Neural cell (in vitro differentiated cells): ENCODE measurements around the gene CLNK. TPM values are rescaled to one million over a fixed set of nuclear protein-coding genes. Genes with fewer than 3 reads are reported as not detected.

Experiments
- H2AFZ ChIP-seq: fragments of 200-600, 300-800 bp; sonication (generic), shearing (Covaris generic); 2 replicates; pipeline ENCODE4 v1.6.0; 2014; ENCODE audit warnings: low read depth, mild to moderate bottlenecking, antibody characterized with exemption, low read length, moderate library complexity
- H3F3A ChIP-seq: fragments of 200-600 bp; shearing (Covaris generic); 2 replicates; pipeline ENCODE4 v1.6.1; 2016; ENCODE audit warnings: mild to moderate bottlenecking, moderate library complexity, mixed read lengths, antibody characterized with exemption, low read length; ENCODE audit not compliant: insufficient read depth, poor library complexity, severe bottlenecking
- H3K27ac ChIP-seq: fragments of 200-600, 300-800 bp; sonication (generic), shearing (Covaris generic); 2 replicates; pipeline ENCODE4 v1.5.1; 2014; ENCODE audit warnings: mild to moderate bottlenecking, low read length, moderate library complexity
- H3K27me3 ChIP-seq: fragments of 300-800, 200-600 bp; sonication (generic), shearing (Covaris generic); 2 replicates; pipeline ENCODE4 v1.6.0; 2014; ENCODE audit warnings: mild to moderate bottlenecking, low read depth, low read length, moderate library complexity; ENCODE audit not compliant: insufficient read depth
- H3K36me3 ChIP-seq: fragments of 300-800, 200-600 bp; sonication (generic), shearing (Covaris generic); 2 replicates; pipeline ENCODE4 v1.5.1; 2014; ENCODE audit warnings: mild to moderate bottlenecking, antibody characterized with exemption, low read length, moderate library complexity; ENCODE audit not compliant: insufficient read depth
- H3K4me2 ChIP-seq: fragments of 300-800, 200-600 bp; sonication (generic), shearing (Covaris generic); 2 replicates; pipeline ENCODE4 v1.6.0; 2014; ENCODE audit warnings: mild to moderate bottlenecking, low read length
- H3K4me3 ChIP-seq: fragments of 300-800, 200-600 bp; sonication (generic), shearing (Covaris generic); 2 replicates; pipeline ENCODE4 v1.5.1; 2014; ENCODE audit warnings: mild to moderate bottlenecking, low read length, moderate library complexity
- H3K79me2 ChIP-seq: fragments of 200-600 bp; shearing (Covaris generic); replicated peaks from 2 replicates; pipeline ENCODE4 v1.6.0; 2014; ENCODE audit warnings: mild to moderate bottlenecking, low read length, moderate library complexity; ENCODE audit not compliant: insufficient read depth
- H3K9ac ChIP-seq: fragments of 300-800, 200-600 bp; sonication (generic), shearing (Covaris generic); 2 replicates; pipeline ENCODE4 v1.6.1; 2016; ENCODE audit warnings: mild to moderate bottlenecking, low read length, mixed read lengths
- H3K9me2 ChIP-seq: fragments of 200-600 bp; shearing (Covaris generic); 2 replicates; pipeline ENCODE4 v1.6.1; 2016; ENCODE audit warnings: mild to moderate bottlenecking, low read length, mixed read lengths; ENCODE audit not compliant: insufficient read depth
- H3K9me3 ChIP-seq: fragments of 200-600, 300-800 bp; sonication (generic), shearing (Covaris generic); 2 replicates; pipeline ENCODE4 v1.6.1; 2016; ENCODE audit warnings: mild to moderate bottlenecking, mixed run types, low read length, moderate library complexity, mixed read lengths
- H4K20me1 ChIP-seq: fragments of 200-600 bp; shearing (Covaris generic); 2 replicates; pipeline ENCODE4 v1.6.1; 2016; ENCODE audit warnings: mild to moderate bottlenecking, mixed run types; ENCODE audit not compliant: insufficient read depth
- EP300 ChIP-seq: fragments of 450-650 bp; conservative IDR thresholded peaks from 2 replicates; pipeline ENCODE4 v1.6.1; 2014; ENCODE audit warnings: antibody characterized with exemption, mild to moderate bottlenecking, moderate library complexity; ENCODE audit not compliant: poor library complexity, severe bottlenecking
- EZH2 ChIP-seq: fragments of 200-600, 300-800 bp; shearing (Covaris generic), sonication (generic); IDR thresholded peaks from 2 replicates; pipeline ENCODE4 v1.6.1; 2014; ENCODE audit warnings: antibody characterized with exemption, low read length, borderline replicate concordance, mild to moderate bottlenecking; ENCODE audit not compliant: insufficient read depth, poor library complexity, severe bottlenecking
- MXI1 ChIP-seq: fragments of 450-650 bp; conservative IDR thresholded peaks from 2 replicates; pipeline ENCODE4 v1.6.1; 2014; ENCODE audit warnings: antibody characterized with exemption, mild to moderate bottlenecking; ENCODE audit not compliant: poor library complexity, severe bottlenecking
- POLR2AphosphoS5 ChIP-seq: IDR thresholded peaks from 2 replicates; pipeline ENCODE4 v1.6.1; 2012
- RAD21 ChIP-seq: fragments of 450-650 bp; conservative IDR thresholded peaks from 2 replicates; pipeline ENCODE4 v1.6.1; 2014; ENCODE audit warnings: antibody characterized with exemption, mild to moderate bottlenecking, moderate library complexity
- SMC3 ChIP-seq: fragments of 450-650 bp; conservative IDR thresholded peaks from 2 replicates; pipeline ENCODE4 v1.6.1; 2014; ENCODE audit warnings: antibody characterized with exemption, mild to moderate bottlenecking, moderate library complexity; ENCODE audit not compliant: poor library complexity
- TAF1 ChIP-seq: IDR thresholded peaks from 2 replicates; pipeline ENCODE4 v1.6.1; 2012; ENCODE audit warnings: low read depth
- polyA plus RNA-seq: library from polyadenylated mRNA; depleted of rRNA; stranded (reverse); fragments of >200 nt; gene quantifications from 2 replicates; pipeline ENCODE4 v1.2.3, GENCODE V29; 2014
- TF ChIP-seq, protein P1 (sequence below): fragments of 450-650 bp; IDR thresholded peaks from 2 replicates; pipeline ENCODE4 v1.5.1; 2014; ENCODE audit warnings: antibody characterized with exemption, mild to moderate bottlenecking, moderate library complexity; ENCODE audit not compliant: poor library complexity, severe bottlenecking
- TF ChIP-seq, protein P2 (sequence below): IDR thresholded peaks from 2 replicates; pipeline ENCODE4 v1.6.1; 2012; ENCODE audit warnings: borderline replicate concordance

The CLNK gene
- polyA plus RNA-seq, 1 donor from 2014 or later: not detected

DNA sequence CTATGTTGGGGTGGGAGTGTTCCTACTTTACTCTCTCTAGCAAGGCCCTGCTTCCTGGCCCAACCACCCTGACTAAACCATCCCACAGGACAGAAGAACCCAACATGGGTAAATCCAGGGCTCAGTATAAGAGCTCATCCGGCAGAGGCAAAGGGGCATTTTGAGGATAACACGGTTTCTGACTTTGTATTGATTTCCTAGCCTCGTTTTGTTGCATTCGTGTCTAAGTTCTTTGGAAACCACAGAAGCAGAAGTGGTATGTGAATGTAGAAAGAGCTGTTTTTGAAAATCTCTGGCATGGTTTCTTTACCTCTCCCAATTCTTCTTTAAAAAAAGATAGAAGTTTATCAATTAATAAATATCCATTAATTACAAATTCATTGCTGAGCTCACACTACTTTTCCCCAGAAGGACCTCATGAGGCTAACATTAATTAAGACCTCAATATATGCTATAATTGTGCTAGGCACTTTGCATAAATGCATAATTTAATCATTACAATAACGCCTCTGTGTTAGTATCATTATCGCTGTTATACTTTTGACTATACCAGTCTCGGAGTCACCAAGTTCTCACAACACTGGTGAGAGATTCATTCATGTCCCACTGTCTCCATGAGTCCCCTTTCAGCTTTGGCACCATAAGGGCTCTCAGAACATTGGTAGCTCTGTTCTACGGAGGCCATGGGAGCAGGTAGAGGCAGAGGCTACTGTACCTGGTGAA, 5.8 kb upstream of the CLNK start:
- no peak for TF ChIP-seq POLR2AphosphoS5
- TF ChIP-seq EZH2: no peak
- TF ChIP-seq SMC3: no peak

DNA sequence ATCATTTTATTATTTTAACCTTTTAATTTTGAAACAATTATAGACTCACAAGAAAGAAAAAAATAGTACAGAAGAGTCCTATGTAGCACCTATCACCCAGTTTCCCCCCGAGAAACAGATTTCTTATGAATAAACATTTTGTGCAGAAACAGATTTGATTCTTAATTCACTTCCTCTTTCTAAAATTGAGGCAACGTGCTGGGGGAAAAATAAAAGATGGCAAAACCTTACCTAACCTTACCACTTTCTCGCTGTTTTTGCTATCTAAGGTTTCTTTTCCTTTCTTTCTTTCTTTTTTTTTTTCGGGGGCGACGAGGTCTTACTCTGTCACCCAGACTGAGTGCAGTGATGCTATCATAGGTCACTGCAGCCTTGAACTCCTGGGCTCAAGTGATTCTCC, 4.3 kb upstream of the CLNK start:
- H4K20me1 ChIP-seq: no peaks in the 10 kb centered on the region
- H3K9me2 ChIP-seq: no peaks in the 10 kb centered on the region
- no peak overlapping the region for H3K4me2 ChIP-seq
- no peaks in the 10 kb centered on the region for H3K9me3 ChIP-seq
- no peak overlapping the region for H3K9ac ChIP-seq
- no peak overlapping the region for H3K4me3 ChIP-seq
- H2AFZ ChIP-seq: no peak overlapping the region
- H3F3A ChIP-seq: no peaks in the 10 kb centered on the region
- H3K27ac ChIP-seq: no peak overlapping the region
- TF ChIP-seq TAF1 (no peak), RAD21 (no peak), MXI1 (no peak), POLR2AphosphoS5 (no peak), SMC3 (no peak), EP300 (no peak), EZH2 (no peak)
- TF ChIP-seq, protein P1, sequence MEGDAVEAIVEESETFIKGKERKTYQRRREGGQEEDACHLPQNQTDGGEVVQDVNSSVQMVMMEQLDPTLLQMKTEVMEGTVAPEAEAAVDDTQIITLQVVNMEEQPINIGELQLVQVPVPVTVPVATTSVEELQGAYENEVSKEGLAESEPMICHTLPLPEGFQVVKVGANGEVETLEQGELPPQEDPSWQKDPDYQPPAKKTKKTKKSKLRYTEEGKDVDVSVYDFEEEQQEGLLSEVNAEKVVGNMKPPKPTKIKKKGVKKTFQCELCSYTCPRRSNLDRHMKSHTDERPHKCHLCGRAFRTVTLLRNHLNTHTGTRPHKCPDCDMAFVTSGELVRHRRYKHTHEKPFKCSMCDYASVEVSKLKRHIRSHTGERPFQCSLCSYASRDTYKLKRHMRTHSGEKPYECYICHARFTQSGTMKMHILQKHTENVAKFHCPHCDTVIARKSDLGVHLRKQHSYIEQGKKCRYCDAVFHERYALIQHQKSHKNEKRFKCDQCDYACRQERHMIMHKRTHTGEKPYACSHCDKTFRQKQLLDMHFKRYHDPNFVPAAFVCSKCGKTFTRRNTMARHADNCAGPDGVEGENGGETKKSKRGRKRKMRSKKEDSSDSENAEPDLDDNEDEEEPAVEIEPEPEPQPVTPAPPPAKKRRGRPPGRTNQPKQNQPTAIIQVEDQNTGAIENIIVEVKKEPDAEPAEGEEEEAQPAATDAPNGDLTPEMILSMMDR: no peak
- TF ChIP-seq, protein P2, sequence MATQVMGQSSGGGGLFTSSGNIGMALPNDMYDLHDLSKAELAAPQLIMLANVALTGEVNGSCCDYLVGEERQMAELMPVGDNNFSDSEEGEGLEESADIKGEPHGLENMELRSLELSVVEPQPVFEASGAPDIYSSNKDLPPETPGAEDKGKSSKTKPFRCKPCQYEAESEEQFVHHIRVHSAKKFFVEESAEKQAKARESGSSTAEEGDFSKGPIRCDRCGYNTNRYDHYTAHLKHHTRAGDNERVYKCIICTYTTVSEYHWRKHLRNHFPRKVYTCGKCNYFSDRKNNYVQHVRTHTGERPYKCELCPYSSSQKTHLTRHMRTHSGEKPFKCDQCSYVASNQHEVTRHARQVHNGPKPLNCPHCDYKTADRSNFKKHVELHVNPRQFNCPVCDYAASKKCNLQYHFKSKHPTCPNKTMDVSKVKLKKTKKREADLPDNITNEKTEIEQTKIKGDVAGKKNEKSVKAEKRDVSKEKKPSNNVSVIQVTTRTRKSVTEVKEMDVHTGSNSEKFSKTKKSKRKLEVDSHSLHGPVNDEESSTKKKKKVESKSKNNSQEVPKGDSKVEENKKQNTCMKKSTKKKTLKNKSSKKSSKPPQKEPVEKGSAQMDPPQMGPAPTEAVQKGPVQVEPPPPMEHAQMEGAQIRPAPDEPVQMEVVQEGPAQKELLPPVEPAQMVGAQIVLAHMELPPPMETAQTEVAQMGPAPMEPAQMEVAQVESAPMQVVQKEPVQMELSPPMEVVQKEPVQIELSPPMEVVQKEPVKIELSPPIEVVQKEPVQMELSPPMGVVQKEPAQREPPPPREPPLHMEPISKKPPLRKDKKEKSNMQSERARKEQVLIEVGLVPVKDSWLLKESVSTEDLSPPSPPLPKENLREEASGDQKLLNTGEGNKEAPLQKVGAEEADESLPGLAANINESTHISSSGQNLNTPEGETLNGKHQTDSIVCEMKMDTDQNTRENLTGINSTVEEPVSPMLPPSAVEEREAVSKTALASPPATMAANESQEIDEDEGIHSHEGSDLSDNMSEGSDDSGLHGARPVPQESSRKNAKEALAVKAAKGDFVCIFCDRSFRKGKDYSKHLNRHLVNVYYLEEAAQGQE: no peak
- H3K27me3 ChIP-seq: no peaks in the 10 kb centered on the region
- no peaks in the 10 kb centered on the region for H3K79me2 ChIP-seq
- no peaks in the 10 kb centered on the region for H3K36me3 ChIP-seq

More for the DNA sequence above, 5.8 kb upstream of the CLNK start:
- Histone ChIP-seq H3K9me2 (no peaks in the 10 kb centered on the region), H3F3A (no peaks in the 10 kb centered on the region), H3K27me3 (no peaks in the 10 kb centered on the region), H3K36me3 (no peaks in the 10 kb centered on the region), H3K4me2 (no peak overlapping the region), H2AFZ (no peak overlapping the region), H3K27ac (no peak overlapping the region), H4K20me1 (no peaks in the 10 kb centered on the region), H3K4me3 (no peak overlapping the region), H3K9ac (no peak overlapping the region), H3K79me2 (no peaks in the 10 kb centered on the region), H3K9me3 (no peaks in the 10 kb centered on the region)

DNA sequence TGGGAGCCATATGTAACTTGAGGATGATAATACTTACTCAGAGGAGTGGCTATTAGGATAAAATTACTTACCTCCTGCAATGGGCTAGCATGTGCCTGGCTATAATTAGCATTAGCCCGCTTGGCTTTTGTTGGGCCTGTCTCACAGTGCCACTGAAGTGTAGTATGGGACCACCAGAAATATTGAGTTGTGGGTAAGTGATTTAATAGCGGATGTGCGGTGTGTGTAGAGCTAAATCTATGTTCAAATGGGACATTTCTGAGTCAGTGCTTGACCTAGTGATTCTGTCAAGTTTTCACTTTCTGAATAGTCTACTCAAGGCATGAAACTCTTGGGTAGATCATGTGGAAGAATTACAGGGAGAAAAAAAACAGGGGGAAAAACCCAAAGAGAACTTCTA, 3.5 kb upstream of the CLNK start:
- no peaks in the 10 kb centered on the region for H3K36me3 ChIP-seq
- H3K4me2 ChIP-seq: no peak overlapping the region
- H3K79me2 ChIP-seq: no peaks in the 10 kb centered on the region
- no peaks in the 10 kb centered on the region for H3K27me3 ChIP-seq
- H3F3A ChIP-seq: no peaks in the 10 kb centered on the region
- TF ChIP-seq RAD21 (no peak), EP300 (no peak), MXI1 (no peak), EZH2 (no peak), TAF1 (no peak), POLR2AphosphoS5 (no peak), SMC3 (no peak)
- TF ChIP-seq, protein P1: no peak
- TF ChIP-seq, protein P2: no peak
- no peaks in the 10 kb centered on the region for H3K9me3 ChIP-seq
- no peaks in the 10 kb centered on the region for H3K9me2 ChIP-seq
- no peak overlapping the region for H3K4me3 ChIP-seq
- no peak overlapping the region for H2AFZ ChIP-seq
- no peak overlapping the region for H3K9ac ChIP-seq
- H3K27ac ChIP-seq: no peak overlapping the region
- H4K20me1 ChIP-seq: no peaks in the 10 kb centered on the region
